Measurements from ENCODE around the gene RASAL1.

- no peak for TF ChIP-seq CTCF (IDR thresholded peaks at IDR 0.05)
- no peak for TF ChIP-seq EP300 (IDR thresholded peaks at IDR 0.05)
- no peak for TF ChIP-seq POLR2A (IDR thresholded peaks at IDR 0.05)
Measured at GRCh38 chr12:113131556-113131955, 4.0 kb downstream of the RASAL1 start.
